Transverse colon (tissue), 4 donors: Measurements from ENCODE around the gene SSTR4.

Experiments used
- POLR2A ChIP-seq: fragments of 450-650 bp; IDR thresholded peaks from one replicate; pipeline ENCODE4 v1.6.1; 2016; ENCODE audit warnings: antibody characterized with exemption, mild to moderate bottlenecking, moderate library complexity
- POLR2AphosphoS5 ChIP-seq, 3 donors: sonication (generic); formaldehyde crosslinking; IDR thresholded peaks; one replicate each; pipeline ENCODE4 v1.6.1; 2016; ENCODE audit warnings: antibody characterized with exemption in 3 of 3
- TF ChIP-seq, protein P1 (sequence below), 5 experiments: fragments of 200-600 bp in 3 of 5; fragments of 450-650 bp in 2 of 5; sonication (generic) in 3 of 5; IDR thresholded peaks; 1 replicate in 2 of 5; 2 replicates in 3 of 5; pipeline ENCODE4 v1.5.1; 2016 to 2017; ENCODE audit warnings: antibody characterized with exemption in 5 of 5, inconsistent platforms in 3 of 5, mild to moderate bottlenecking in 2 of 5, moderate library complexity in 1 of 5

- TF ChIP-seq POLR2A (no peak), POLR2AphosphoS5 (IDR thresholded peaks at IDR 0.05) (no peak)
- TF ChIP-seq, protein P1, sequence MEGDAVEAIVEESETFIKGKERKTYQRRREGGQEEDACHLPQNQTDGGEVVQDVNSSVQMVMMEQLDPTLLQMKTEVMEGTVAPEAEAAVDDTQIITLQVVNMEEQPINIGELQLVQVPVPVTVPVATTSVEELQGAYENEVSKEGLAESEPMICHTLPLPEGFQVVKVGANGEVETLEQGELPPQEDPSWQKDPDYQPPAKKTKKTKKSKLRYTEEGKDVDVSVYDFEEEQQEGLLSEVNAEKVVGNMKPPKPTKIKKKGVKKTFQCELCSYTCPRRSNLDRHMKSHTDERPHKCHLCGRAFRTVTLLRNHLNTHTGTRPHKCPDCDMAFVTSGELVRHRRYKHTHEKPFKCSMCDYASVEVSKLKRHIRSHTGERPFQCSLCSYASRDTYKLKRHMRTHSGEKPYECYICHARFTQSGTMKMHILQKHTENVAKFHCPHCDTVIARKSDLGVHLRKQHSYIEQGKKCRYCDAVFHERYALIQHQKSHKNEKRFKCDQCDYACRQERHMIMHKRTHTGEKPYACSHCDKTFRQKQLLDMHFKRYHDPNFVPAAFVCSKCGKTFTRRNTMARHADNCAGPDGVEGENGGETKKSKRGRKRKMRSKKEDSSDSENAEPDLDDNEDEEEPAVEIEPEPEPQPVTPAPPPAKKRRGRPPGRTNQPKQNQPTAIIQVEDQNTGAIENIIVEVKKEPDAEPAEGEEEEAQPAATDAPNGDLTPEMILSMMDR (IDR thresholded peaks at IDR 0.05), result no peak
Measured at GRCh38 chr20:23032750-23033078, 2.4 kb upstream of the SSTR4 start.
